Activated gamma-delta T cell treated with Interleukin-2 at 50 U/mL for 16 hours (primary cell): ENCODE results near the gene WDR49.

Experiments used
- DNase-seq: peaks from one replicate; pipeline ENCODE4 v3.0.0-alpha.2; 2020

The WDR49 gene

DNA sequence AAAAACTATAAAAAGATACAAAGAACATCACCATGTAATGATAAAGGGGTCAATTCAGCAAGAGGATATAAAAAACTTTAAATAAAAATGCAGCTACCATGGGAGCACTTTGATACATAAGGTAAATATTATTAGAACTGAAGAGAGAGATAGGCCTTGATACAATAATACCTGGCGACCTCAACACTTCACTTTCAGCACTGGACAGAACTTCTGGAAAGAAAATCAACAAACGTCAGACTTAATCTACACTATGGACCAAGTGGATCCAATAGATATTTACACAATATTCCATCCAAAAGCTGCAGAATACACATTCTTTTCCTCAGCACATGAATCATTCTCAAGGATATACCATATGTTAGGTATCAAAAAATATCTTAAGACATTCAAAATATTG lies 42.0 kb downstream of the WDR49 start:
- DNase-seq, result no peak

DNA sequence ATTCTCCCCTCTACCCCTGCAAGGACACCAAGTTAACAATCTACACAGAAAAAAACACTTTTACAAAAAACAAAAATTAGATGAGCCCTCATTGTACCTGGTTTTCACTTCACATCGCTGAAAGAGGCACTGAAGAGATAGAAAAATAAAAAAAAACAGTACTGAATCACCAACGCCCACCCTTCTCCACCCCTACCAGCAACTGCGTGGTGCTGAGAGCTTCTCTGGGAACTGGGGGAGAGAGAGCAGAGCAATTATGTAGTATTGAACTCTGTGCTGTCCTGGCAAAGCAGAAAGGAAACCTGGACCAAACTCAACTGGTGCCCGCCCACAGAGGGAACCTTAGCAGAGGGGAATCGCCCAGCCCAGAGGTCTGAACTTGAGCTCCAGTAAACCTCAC lies 44.6 kb downstream of the WDR49 start:
- no peak for DNase-seq

DNA sequence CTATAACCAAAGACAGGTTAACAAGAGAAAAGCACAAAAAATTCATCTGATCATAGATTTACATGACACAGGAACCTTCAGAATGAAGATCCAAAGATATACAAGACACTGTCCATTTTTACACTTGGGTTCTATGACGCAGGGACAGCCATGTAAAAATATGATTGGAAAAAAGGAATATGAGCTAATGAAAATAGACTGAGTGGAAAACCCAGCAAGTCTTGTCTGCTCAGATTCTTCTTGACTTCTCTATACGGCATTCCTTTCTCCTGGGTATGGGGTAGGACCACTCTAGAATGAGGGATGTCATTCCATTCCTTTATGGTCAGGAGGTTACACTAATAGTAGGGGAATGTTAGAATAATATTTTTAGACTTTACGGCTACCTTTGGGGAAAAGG lies 46.9 kb downstream of the WDR49 start:
- DNase-seq, result no peak

DNA sequence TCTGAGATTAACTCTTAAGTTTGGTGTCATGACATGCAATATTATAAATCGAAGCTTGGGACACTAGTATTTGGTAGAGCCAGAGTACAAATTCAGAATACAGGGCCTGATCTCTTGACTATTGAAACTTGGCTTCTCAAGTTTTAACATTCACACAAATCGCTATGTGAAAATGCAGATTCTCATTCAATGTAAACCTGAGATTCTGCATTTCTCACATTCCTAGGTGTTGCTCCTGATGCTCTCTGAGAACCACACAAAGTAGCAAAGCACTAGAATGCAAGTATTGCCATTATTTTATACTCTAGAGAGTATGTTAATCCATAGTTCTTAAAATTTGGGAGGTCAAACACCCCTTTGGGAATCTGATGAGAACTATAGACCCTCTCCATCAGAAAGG lies 47.9 kb downstream of the WDR49 start:
- DNase-seq, result no peak

DNA sequence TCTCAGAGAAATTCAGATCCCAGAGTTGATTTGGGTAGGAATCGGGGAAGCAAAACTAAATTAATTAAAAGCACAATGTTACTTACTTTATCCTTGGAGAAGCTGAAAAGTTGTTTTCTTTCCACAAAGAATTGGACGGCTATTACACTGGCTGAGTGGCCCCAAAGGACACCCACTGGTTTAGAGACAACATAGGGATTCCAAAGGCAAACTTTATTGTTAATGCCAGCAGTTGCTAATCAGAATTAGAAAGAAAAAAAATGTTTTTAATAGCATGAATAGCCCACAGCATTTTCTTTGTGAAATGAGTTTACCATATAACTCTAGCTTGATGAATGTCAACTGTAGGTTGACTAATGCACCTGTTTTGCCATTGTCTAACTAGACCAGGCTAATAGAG lies 51.7 kb downstream of the WDR49 start:
- no peak for DNase-seq

DNA sequence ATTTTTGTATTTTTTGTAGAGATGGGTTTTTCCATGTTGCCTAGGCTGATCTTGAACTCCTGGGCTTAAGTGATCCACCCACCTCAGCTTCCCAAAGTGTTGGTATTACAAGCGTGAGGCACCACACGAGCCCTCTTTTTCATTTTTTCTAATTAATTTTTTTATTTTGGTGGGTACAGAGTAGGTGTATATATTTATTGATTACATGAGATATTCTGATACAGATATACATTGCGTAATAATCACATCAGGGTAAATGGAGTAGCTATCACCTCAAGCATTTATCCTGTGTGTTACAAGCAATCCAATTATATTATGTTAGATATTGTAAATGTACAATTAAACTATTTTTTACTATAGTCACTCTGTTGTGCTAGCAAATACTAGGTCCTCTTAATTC lies 66.1 kb downstream of the WDR49 start:
- DNase-seq, result no peak

DNA sequence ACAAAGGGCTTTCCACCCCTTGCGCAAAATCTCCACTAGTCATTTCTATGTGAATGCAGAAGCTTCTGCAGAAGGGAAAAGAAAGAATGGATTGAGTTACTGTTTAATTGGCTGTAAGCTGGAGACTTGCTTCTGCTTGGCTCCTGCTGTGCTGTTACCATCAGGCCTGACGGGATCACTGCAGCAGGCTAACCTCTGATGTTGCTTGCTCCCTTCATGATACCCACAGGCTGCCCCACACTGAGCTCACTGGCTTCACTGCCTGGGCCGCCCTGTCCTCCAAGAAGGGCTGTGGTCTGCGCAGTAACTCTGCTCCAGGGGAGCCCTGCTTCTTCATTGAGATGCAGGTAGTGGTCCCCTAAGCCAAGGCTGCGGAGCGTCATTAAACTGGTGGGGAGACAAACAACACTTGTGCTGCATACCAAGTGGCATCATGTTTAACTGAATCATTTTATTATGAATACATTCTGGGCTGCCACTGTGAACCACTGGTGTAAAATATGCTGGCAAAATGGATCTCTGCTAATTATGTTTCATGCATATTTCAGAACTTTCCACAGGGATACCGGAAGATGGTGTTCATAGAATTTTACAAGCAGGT lies 78.6 kb downstream of the WDR49 start:
- DNase-seq, result no peak

DNA sequence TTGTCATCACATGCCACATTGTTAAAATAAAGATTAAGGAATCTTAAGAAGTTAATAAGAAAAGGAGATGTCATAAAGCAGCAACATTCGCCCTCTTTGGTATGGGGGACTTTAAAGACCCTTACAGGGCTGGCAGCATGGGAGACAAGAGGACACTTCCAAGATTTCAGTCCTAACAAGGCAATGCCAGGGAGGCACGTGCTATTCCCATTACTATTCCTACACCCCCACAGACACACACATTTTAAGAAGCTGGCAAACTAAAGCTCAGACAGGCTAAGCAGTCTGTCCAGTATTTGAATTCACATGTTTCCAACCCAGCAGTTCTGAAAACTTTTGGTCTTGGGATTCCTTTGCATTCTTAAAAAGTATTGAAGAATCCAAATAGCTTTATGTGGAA lies 80.8 kb downstream of the WDR49 start:
- no peak for DNase-seq

DNA sequence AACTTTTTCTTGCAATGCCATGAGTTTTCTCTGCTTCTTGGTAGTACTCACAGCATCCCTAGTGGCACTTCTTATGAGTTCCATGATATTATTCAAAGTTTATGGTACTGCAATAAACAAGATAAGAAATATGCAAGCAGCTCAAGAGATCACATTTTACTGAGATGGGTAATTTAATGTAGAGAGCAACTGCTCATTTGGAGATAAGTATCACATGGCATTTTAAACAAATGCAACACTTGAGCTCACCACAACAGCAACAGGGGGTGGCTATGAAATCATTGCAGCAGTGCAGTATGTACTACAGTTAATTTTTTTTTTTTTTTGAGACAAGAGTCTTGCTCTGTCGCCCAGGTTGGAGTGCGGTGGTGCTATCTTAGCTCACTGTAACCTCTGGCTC lies 85.1 kb downstream of the WDR49 start:
- no peak for DNase-seq

DNA sequence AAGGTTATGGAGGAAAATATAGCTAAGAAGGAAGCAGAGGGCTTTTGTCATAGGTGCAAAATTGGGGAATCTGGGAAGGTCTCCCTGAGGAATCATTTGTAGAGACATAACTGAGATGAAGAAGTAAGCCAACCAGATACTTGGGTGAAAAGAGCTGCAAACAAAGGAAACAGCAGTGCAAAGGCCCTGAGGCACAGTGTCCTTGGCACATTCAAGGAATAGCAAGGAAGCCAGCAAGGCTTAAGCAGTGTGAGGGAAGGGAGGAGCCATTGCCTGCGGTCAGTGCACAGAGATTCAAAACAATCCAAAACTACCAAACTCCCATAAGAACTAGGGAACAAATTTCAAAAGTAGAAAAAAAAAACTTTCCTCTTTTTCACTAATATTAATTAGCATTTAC lies 88.3 kb downstream of the WDR49 start:
- no peak for DNase-seq

DNA sequence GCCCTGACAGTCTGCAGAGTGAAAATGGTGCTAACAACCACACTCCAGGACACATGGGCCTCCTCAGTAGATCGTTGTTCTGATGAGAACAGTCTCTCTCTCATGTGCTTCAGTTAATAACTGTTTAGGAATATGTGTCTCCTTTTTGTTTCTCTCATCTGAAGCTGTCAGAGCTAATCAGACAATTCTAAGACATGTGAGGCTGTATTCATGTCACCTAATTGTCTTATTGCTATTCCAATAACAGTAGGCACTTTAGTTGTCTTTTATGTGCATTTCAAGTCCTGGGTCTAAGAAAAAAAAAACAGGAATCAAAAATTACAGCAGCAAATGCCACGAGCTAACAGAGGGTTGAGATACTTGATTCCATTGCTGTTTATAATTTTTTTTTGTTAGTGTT lies 89.1 kb downstream of the WDR49 start:
- no peak for DNase-seq

DNA sequence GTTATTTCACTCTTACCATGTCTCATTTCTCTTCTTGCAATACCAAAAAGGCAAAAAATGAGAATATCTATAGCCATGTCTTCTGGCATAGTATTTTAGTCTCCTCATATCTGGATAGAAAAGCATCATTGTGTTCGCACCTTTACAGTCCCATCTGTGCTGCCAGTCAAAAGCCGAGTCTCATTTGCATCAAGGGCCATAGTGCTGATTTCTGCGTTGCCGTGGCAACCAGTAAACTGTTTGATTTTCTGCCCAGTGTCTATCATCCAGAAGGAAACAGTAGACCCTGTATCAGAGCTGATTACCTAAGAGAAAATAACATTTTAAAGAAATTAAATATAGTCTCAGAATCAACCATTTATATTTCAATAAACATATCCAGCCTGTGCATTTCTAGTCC lies 93.8 kb downstream of the WDR49 start:
- no peak for DNase-seq

DNA sequence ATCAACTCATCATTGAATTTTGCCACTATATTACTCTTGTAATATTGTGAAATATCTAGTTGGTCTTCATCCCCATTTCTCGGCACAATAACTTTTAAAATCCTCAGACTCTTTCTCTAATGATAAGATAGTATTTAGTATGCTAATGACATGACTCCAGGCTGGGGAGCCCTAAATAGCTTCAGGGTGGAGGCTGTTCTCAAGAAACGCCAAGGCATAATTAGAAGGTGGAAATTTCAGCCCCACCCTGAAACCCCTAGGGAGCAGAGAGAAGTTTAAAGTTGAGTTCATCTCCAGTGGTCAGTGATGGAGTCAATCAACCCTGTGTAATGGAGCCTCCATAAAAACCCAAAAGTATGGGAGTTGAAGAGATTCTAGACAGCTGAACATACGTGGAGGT lies 98.8 kb downstream of the WDR49 start:
- DNase-seq, result no peak

DNA sequence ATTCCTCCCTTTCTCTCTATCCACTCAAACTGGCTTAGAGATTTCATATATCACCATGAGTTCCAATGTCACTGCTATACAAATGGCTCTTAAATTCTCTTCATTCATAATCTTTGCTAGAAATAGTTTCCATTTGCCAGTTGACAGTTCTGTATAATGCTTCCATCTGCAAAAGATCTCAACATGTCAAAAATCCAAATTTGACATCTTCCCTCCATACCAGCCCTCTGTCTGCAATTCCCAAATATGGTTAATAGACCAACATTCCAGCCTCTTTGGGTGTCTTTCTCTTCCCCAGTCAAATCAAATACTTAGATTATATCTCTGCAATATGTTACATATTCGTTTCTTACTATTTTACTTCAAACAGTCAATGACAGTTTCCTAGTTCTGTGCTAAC lies 115.7 kb downstream of the WDR49 start:
- no peak for DNase-seq

DNA sequence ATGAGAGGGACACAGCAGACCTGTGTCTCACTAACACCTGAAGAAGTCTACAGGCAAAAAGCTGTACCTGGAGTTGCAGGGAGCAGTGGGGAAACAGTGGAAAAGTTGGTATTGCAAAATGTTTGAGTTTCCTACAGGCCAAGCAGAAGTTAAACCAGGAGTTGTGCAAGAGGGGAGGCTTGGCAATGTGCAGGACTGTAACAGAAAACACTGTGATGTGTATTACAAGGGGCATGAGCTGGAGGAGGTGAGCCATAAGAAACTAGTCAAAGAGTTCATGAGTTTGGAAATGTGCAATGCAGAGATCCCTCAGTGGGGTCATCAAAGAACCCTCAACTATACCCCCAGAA lies 132.8 kb downstream of the WDR49 start:
- no peak for DNase-seq

DNA sequence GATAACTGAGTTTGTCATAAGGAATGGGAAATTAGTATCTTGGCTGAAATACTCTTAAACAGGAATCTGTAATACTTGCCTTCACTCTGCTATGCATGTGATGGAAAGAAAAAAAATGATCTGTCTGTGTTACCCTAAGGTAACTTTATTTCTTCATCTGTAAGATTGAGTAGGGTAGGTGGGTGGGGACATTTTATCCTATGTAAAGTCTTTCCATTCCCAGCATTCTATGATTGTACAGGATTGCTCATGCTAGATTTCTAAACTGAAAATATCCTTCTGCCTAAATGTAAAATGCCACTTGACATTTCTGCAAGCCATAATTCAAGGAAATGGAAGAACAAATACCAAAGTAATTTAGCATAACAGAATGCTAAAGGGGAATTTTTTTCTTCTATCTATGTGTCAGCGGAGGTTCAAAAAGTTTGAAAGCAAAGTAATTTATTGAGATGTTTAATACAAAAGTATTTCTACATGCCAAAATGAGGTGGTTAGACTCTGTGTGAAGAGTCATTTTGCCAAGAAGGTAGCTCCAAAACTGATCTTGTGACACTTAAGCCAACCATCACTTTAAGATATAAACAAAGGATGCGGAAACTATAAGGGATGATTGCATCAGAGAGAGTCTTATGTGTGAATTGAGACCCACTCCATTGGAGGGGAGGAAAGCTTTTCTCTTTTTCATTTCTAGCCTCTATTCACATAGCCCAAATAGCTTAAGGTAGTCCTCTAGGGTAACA lies 133.3 kb downstream of the WDR49 start:
- no peak for DNase-seq

DNA sequence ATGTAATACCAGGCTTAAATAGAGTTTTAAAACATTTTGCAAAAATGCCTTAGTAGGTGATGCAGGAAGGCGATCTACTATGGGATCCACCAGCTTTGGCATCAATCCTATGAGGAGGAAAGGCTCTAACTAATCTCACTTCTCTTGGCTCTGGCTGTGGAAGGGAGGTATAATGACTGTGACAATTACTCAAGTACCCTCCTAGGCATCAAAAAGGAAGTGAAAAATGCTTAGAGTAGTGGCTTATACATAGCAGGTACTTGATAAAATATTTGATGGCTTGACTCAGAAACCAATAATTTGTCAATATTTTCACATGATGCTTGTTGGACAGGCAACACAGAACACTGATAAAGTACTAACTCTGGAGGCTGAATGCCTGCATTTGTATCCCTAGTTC lies 145.8 kb downstream of the WDR49 start:
- DNase-seq, result no peak

DNA sequence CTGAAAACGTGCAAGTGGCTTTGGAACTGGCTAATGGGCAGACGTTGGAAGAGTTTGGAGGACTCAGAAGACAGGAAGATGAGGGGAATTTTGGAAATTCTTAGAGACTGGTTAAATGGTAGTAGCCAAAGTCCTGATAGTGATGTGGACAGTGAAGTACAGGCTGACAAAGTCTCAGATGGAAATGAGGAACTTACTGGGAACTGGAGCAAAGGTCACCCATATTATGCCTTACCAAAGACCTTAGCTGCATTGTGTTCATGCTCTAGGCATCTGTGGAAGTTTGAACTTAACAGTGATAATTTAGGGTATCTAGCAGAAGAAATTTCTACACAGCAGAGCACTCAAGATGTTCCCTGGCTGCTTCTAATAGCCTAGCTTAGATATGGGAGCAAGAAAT lies 151.3 kb downstream of the WDR49 start:
- DNase-seq, result no peak

DNA sequence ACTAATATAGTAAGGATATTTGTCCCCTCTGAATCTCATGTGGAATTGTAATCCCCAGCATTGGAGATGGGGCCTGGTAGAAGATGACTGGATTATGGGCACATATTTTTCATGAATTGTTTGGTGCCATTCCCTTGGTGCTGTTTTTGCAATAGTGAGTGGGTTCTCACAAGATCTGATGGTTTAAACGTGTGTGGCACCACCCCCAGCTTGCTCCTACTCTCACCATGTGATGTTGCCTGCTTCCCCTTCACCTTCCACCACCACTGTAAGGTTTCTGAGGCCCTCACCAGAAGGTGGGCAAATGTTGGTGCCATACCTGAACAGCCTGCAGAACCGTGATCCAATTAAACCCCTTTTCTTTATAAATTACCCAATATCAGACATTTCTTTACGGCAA lies 151.8 kb downstream of the WDR49 start:
- no peak for DNase-seq

DNA sequence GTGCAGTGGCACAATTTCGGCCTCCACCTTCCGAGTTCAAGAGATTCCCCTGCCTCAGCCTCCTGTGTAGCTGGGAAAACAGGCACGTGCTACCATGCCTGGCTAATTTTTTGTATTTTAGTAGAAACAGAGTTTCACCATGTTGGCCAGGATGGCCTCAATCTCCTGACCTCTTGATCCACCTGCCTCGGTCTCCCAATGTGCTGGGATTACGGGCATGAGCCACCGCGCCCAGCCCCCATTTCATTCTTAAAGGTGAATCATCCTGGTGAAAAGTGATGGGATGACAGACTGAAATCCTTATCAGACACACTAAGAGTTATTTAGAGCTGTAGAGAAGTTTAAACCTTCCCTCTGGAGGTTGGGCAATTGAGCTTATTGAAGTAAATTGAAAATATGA lies 155.8 kb downstream of the WDR49 start:
- DNase-seq, result no peak

DNA sequence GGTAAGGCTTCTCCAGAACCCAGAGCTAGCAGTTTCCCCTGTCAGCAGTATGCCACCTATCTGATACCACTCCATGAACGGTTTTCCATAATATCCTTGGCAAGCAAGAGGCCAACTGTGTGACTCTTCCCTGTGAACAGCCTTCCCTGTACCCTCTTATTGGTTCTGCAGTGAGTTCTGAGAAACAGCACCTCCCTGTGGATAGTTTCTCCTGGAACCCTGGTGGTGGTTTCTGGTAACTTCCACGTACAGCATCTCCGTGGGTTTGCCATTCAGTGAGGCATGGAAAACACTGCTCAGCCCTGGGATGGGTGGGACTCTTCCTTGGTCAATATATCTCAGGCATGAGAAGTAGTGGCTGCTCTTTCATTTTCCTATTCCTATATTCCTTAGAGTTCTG lies 160.5 kb downstream of the WDR49 start:
- DNase-seq, result no peak

DNA sequence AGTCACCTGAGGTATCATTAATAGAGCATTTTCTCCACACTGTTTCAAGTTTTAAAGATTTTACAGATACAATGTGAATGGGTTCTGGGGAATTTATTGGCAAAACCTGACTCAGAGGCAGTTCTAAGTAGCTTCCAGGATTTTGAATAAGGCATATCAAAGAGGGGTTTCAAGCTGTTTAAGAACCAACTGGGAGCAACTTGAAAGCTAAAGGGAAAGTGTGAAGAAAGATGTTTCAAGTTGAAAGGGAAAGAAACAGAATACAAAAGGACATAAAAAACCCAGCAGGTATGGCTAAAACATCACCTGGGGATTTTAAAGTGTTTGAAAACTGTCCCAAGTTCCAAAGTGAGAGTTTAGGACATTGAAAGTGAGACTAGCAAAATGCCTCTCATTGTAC lies 162.1 kb downstream of the WDR49 start:
- no peak for DNase-seq

DNA sequence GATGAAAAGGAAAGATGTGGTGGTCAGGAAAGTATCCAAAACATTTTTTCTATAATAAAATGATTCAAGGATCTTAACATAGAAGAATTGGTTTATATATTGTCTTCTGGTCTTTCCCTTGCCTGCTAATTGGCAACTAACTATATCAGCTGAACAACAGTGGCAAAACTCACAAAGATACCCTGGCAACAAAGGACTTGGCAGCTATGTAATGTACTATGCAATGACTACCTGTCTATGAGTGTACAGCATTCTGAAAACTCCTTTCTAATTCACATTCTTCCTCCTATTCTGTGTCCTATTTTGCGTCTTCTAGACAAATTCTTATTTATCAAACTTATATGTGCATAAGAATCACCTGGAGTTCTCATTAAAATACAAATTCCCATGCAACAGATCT lies 164.2 kb downstream of the WDR49 start:
- DNase-seq, result no peak

DNA sequence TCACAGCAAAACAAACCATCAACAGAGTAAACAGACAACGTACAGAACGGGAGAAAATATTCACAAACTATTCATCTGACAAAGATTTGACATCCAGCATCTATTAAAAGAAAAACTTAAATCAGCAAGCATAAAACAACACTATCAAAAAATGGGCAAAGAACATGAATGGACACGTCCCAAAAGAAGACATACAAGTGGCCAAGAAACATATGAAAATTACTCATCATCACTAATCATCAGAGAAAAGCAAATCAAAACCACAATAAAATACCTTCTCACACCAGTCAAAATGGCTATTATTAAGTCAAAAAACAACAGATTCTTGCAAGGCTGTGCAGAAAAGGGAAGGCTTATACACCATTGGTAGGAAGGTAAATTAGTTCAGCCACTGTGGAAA lies 166.2 kb downstream of the WDR49 start:
- DNase-seq, result no peak

DNA sequence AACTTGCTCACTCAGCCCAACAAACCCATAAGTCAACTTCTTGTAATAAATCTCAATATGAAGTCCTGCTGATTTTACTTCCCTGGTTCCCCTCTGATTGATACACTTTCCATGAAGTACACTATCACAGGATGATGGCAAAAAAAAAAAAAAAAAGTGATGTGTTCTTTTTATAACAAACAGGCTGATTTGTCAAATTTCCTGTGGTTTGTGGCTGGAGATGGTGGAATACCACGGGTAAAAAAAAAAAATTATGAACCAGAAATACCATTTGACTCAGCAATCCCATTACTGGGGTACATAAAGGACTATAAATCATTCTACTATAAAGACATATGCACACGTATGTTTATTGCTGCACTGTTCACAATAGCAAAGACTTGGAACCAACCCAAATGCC lies 169.2 kb downstream of the WDR49 start:
- no peak for DNase-seq
